Tibial artery (tissue), 4 donors: Measurements from ENCODE around the gene FGF8.

Experiments used
- DNase-seq, 2 donors: peaks; one replicate each; pipeline ENCODE4 v3.0.0-alpha.2; 2019
- H3K27ac ChIP-seq, 2 donors: fragments of 200-600 bp; sonication (generic) in 1 of 2; 1 replicate in 1 of 2; 2 replicates in 1 of 2; pipeline ENCODE4 v1.5.1; 2018 to 2019; ENCODE audit warnings: mild to moderate bottlenecking in 1 of 2
- H3K27me3 ChIP-seq, 2 donors: fragments of 200-600 bp; sonication (generic) in 1 of 2; one replicate each; pipeline versions ENCODE4 v1.5.1 to v1.6.0; 2016 to 2019
- H3K36me3 ChIP-seq, 3 donors: fragments of 200-600 bp; sonication (generic) in 2 of 3; one replicate each; pipeline ENCODE4 v1.5.1; 2016 to 2019; ENCODE audit warnings: mild to moderate bottlenecking in 2 of 3
- H3K4me1 ChIP-seq, 4 donors: fragments of 200-600 bp; sonication (generic) in 2 of 4; 1 replicate in 3 of 4; 2 replicates in 1 of 4; pipeline ENCODE4 v1.5.1; 2016 to 2019
- H3K4me3 ChIP-seq, 2 donors: fragments of 200-600 bp; sonication (generic) in 1 of 2; 1 replicate in 1 of 2; 2 replicates in 1 of 2; pipeline ENCODE4 v1.5.1; 2018 to 2019; ENCODE audit warnings: mild to moderate bottlenecking in 2 of 2
- H3K9me3 ChIP-seq, 3 donors: fragments of 200-600 bp; sonication (generic) in 1 of 3; one replicate each; pipeline ENCODE4 v1.5.1; 2016 to 2019
- intact Hi-C: fragments of 100-400 bp; cut with DNase I; formaldehyde crosslinking; loops from one replicate; pipeline ENCODE4 v1.15.0; 2023; ENCODE audit warnings: low total_unique reads
- TF ChIP-seq, protein P1 (sequence below), 2 experiments: fragments of 200-600 bp in 1 of 2; fragments of 450-650 bp in 1 of 2; IDR thresholded peaks; one replicate each; pipeline ENCODE4 v1.5.1; 2017 to 2019; ENCODE audit warnings: antibody characterized with exemption in 2 of 2, mild to moderate bottlenecking in 1 of 2, moderate library complexity in 1 of 2

FGF8 gene

DNA sequence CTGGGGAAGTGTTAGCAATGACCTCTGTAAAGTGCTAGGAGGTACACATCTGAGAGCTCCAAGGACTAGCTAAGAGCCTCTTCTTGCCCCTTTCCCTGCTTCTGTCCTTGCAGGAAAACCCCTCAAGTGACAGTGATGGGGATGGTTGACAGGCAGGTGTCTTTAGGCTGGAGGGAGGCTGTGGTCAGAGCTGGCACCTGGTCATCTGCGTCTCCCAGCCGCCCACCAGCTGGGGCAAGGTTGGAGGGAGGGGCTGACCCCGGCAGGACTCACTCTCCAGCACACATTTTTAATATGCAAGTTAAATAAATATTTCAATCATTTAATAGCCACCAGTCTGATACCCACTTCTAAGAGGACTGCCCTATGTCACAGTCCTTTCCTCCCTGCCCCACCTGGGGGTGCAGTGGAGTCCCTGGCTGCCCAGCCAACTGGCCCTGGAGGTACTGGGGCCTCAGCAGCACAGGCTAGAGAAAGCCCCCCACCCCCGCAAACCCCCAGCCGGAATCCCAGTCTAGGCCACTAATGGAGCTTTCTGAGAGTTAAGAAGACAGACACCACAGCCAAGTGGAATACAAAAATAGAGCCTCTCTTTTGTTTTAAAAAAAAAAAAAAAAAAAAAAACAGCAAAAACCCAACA lies 6.3 kb downstream of the FGF8 start:
- H3K9me3 ChIP-seq, result no peaks in the 10 kb centered on the region
- intact Hi-C loops, result loop anchor here (10.0 kb wide), 1 partner anchor 185 kb away; the partner anchor contains the start of genes DPCD and POLL
- no peaks in the 10 kb centered on the region for H3K36me3 ChIP-seq
- DNase-seq, result no peak
- no peak overlapping the region for H3K4me3 ChIP-seq
- H3K27me3 ChIP-seq, result peaks cover 0 to 67% of the 10 kb centered on the region in 2 donors
- TF ChIP-seq, protein P1, sequence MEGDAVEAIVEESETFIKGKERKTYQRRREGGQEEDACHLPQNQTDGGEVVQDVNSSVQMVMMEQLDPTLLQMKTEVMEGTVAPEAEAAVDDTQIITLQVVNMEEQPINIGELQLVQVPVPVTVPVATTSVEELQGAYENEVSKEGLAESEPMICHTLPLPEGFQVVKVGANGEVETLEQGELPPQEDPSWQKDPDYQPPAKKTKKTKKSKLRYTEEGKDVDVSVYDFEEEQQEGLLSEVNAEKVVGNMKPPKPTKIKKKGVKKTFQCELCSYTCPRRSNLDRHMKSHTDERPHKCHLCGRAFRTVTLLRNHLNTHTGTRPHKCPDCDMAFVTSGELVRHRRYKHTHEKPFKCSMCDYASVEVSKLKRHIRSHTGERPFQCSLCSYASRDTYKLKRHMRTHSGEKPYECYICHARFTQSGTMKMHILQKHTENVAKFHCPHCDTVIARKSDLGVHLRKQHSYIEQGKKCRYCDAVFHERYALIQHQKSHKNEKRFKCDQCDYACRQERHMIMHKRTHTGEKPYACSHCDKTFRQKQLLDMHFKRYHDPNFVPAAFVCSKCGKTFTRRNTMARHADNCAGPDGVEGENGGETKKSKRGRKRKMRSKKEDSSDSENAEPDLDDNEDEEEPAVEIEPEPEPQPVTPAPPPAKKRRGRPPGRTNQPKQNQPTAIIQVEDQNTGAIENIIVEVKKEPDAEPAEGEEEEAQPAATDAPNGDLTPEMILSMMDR (IDR thresholded peaks at IDR 0.05), result no peak
- no peak overlapping the region for H3K27ac ChIP-seq
- H3K4me1 ChIP-seq, result peaks cover 0 to 10% (median 6%) of the 10 kb centered on the region in 4 donors

DNA sequence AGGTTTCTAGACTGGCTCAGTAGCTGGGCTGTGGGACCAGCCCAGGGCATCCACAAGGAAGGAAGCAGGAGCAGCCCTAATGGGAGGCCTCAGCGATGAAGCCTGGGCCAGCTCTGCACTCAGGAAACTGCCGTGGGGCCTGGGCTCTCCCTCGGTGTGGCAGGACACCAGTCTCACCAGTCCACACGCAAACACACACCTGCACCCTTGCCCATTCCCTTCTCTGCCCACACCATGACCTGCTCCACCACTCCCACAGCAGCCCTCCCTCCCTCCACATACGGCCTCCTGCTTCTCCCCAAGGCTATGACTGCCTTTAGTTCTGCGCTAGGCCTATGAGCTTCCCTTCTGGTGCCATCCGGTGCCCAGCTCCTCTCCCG lies 7.1 kb downstream of the FGF8 start:
- DNase-seq, result no peak
- no peaks in the 10 kb centered on the region for H3K9me3 ChIP-seq
- no peaks in the 10 kb centered on the region for H3K36me3 ChIP-seq
- no peak overlapping the region for H3K4me3 ChIP-seq
- TF ChIP-seq, protein P1 (IDR thresholded peaks at IDR 0.05), result no peak
- H3K4me1 ChIP-seq, result peaks cover 0 to 7% (median 2%) of the 10 kb centered on the region in 4 donors
- intact Hi-C loops, result no loop called here
- no peak overlapping the region for H3K27ac ChIP-seq
- H3K27me3 ChIP-seq, result peaks cover 0 to 61% of the 10 kb centered on the region in 2 donors

DNA sequence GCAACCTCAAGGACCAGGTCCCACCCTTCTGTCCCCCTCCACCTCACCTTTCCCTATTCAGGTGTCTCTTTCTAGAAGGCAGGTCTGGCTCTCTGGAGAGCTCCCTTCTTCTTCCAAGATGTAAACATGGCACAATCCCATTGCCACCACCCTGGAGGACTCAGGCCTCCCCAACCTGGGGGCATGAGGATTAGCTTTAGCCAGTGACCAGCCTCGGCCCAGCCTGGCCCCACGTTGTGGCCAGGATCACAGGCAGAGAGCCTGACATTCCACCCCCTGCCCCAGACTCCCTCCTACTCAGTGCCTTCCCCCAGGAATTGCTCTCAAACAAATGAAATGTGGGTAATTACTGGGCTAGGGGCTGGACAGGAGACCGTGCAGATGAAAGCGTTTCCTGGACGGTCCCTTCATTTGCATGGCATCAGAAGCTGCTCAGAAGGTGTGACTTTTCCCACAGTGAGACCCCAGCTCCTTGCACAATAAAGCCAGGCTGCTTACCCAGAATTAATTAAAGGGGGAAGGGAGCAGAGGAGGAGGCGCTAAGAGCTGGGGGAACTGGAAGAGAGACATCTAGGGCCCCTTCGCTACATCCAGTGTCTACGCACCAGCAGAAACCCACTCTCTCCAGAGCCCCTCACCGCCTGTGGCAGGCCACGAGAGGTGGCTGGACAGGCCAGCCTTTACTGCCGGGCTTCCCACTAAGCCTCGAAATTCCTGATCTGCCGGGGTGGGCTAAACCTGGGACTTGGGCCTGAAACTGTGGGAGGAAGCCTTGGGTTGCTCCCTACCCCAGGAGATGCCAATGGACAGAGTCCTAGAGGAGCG lies 7.7 kb downstream of the FGF8 start:
- no peak overlapping the region for H3K4me3 ChIP-seq
- TF ChIP-seq, protein P1 (IDR thresholded peaks at IDR 0.05), result no peak
- H3K36me3 ChIP-seq, result no peaks in the 10 kb centered on the region
- H3K27me3 ChIP-seq, result peaks cover 0 to 62% of the 10 kb centered on the region in 2 donors
- H3K9me3 ChIP-seq, result no peaks in the 10 kb centered on the region
- intact Hi-C loops, result no loop called here
- H3K4me1 ChIP-seq, result peaks cover 0 to 1% (median under 1%) of the 10 kb centered on the region in 4 donors
- no peak overlapping the region for H3K27ac ChIP-seq
- no peak for DNase-seq

DNA sequence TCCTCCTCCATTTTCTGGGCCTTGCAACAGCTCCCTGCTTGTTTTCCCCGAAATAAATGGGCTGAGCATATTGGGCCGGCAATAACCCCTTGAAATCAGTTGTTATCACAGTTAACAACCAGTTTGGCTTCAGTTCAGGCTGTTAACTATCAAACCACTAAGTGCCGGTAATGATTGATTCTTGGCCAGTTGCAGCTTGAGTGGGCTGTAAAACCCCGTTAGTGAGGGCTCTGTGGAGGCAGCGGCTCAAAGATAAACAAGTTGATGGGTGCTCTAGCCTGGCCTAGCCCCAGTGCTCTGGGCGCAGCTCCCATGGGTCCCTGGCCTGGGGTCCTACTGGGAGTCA lies 8.3 kb downstream of the FGF8 start:
- no peaks in the 10 kb centered on the region for H3K9me3 ChIP-seq
- H3K4me1 ChIP-seq, result no peaks in the 10 kb centered on the region
- H3K27ac ChIP-seq, result no peak overlapping the region
- no peaks in the 10 kb centered on the region for H3K36me3 ChIP-seq
- H3K4me3 ChIP-seq, result no peak overlapping the region
- TF ChIP-seq, protein P1 (IDR thresholded peaks at IDR 0.05), result no peak
- intact Hi-C loops, result no loop called here
- no peak for DNase-seq
- H3K27me3 ChIP-seq, result peaks cover 0 to 61% of the 10 kb centered on the region in 2 donors

DNA sequence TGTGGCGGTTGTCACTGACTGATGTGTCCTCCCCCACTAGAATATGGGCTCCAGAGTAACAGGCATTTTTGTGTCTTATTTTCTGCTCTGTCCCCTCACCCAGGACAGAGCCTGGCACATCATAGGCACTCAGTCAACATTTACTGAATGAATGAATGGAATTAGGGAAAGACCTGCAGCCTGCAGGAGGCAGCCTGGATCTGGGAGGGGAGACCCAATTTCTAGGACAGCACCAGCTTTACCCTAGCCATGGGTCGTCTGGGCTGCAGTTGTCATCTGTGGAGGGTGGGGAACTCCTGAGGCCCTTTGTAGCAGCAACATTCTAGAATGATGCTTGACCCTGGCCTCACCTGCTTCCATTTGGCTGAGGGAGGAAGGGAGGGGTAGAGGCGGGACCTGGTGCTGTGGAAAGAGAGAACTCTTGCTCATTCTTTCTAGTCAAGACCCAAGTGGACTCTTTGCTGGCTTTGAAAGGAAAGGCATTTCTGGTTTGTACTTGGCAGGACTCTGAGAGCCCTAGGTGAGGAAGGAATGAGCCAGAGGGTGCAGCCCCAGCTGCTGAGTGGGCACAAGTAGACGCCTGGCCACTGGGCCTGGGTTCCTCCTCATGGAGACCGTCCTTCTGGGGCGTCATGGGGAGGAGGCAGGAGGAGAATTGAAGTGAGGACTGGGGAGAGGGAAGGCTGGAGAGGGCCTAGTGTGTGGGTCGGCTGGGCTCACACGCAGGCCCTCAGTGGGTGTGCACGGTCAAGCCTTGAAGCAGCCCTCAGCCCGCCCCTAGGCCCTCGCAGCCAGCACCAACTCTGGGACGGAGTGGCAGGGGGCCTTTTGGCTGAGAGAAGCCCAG lies 8.9 kb downstream of the FGF8 start:
- intact Hi-C loops, result no loop called here
- no peaks in the 10 kb centered on the region for H3K36me3 ChIP-seq
- no peaks in the 10 kb centered on the region for H3K9me3 ChIP-seq
- peaks cover 0 to 58% of the 10 kb centered on the region in 2 donors for H3K27me3 ChIP-seq
- no peak overlapping the region for H3K27ac ChIP-seq
- no peaks in the 10 kb centered on the region for H3K4me1 ChIP-seq
- no peak for DNase-seq
- TF ChIP-seq, protein P1 (IDR thresholded peaks at IDR 0.05), result no peak
- H3K4me3 ChIP-seq, result no peak overlapping the region
